Right hindlimb (tissue), 1 donor: ENCODE data around the gene AP2B1.
"Not testable (repeated sequence)": the region's sequence is repeated elsewhere in the genome, so short reads cannot be mapped to it uniquely, and the experiment has no call there.

Source experiments
- DNase-seq: peaks from one replicate; pipeline ENCODE4 v3.0.0-alpha.2; 2018

Gene AP2B1

GRCh38 chr17:35587074-35587961 is at the start of gene AP2B1:
Gene AP2B1, plus strand, starts transcription at chr17:35587322. Its CDS starts 6,709 bp downstream, at chr17:35594031.
- peak; percentile 97 for DNase-seq

- no peak for DNase-seq
Observed at GRCh38 chr17:35537601-35538141, 49.5 kb upstream of the AP2B1 start, which contains the start of gene SLFN12L. Gene SLFN12L, minus strand, starts transcription at chr17:35537678. Its CDS starts 15,314 bp downstream, at chr17:35522364.

GRCh38 chr17:35539659-35540026 is 47.5 kb upstream of the AP2B1 start:
- DNase-seq = no peak

DNA sequence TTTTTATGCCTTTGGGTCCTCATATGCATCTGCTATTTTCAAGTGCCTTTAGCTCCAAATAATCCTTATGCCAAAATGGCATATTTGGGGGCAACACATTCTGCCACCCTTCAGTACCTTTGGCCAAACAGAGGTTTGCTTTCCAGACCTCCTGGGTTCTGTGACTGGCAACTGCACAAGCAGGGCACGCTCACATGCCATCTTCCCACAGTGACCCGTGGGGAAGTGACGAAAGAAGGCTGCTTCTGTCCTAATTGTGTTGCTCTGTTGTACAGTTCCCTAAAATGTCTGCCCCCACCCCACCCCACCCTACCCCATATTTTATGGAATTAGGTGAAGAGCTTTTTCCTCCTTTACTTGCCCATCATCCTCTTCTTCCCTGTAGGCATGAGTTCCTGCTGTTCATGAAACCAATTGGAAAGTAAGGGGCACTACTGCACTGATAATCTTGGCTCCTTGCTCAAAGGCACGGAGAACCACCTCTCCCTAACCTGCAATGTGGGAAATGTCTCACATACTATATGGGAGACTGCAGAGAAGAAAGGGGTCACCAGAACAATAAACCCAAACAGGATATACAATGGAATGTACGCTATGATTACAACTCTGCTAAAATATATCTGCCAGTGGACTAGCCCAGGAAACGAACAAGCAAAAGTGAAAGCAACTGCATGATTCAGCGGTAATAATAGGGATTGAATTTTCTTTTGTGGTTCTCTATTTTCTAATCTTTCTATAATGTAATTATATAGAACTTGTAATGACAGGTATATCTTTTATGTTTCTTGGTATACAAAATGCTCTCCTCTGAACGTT is 46.3 kb upstream of the AP2B1 start:
- DNase-seq = no peak

DNA sequence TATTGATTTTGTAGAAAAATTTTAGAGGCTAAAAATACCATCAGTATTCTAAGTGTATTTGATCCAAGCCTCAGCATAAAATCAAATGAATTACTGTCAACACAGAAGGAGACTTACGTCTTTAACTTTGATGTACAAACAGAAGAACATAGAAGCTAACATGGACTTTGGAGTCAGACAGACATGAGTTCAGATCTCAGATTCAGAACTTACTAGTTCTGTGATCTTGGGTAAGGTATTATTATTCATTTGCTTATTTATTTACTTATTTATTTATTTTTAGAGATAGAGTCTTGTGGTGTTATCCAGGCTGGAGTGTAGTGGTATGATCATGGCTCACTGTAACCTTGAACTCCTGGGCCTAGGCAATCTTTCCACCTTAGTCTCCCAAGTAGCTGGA is 45.7 kb upstream of the AP2B1 start:
- no peak for DNase-seq

GRCh38 chr17:35542990-35543389 is 44.1 kb upstream of the AP2B1 start:
- no peak for DNase-seq

GRCh38 chr17:35543856-35544255 is 43.3 kb upstream of the AP2B1 start:
- DNase-seq = no peak

- no peak for DNase-seq
Observed at GRCh38 chr17:35545150-35545549, 42.0 kb upstream of the AP2B1 start.

DNA sequence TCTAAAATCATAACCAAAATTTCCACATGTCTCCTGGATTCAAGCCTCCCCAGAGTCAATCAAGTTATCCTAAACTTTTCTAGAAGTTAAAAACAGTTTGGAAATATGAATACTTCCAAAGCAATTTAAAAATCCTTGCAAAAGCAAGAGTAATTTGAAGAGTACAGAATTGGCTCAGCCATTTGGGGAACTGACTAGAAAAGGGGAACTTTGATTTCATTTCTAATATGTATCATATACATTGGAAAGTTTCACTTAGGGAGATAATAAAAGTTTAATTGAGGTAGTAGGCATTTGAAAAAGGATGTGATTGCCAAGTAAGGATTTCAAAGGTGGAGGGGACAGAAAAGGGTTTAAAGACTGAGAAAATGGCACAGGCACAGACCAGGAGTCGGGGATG is 40.6 kb upstream of the AP2B1 start:
- DNase-seq = no peak

- no peak for DNase-seq
Observed at GRCh38 chr17:35548208-35548810, 38.8 kb upstream of the AP2B1 start.

DNA sequence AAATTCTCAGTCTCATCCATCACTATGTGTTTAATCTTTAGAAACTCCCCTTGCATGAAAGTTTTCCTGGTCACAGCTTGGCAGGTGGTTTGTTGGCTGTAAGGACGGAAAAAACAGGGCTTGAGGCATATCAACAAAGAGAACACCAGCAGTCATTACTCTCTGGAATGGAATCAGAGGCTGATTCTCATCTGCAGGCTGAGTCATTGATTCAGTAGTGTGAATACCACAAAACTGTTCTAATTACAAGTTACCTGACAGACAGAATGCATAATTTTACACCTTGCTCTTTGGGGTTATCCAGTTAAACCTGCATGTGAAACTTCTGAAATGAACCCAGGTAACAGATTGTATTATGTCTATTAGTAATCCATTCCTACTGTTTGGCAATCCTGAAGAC is 38.1 kb upstream of the AP2B1 start:
- no peak for DNase-seq

DNA sequence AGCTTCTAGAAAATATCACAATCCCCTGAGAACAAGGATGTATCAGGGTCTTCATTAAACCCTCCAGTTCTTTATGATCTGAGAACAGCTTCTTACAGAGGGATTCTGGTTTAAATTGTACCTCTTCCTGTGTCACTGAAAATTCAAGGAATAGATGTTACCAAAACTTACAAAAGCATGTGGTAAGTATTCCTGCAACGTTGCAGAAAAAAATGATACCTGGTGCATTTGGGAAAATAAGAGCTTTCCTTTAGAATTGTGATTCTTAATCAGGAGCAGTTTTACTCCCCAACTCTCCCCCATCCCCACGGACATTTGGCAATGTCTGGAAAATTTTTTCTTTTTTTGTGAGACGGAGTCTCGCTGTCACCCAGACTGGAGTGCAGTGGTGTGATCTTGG is 33.8 kb upstream of the AP2B1 start:
- DNase-seq = no peak

DNA sequence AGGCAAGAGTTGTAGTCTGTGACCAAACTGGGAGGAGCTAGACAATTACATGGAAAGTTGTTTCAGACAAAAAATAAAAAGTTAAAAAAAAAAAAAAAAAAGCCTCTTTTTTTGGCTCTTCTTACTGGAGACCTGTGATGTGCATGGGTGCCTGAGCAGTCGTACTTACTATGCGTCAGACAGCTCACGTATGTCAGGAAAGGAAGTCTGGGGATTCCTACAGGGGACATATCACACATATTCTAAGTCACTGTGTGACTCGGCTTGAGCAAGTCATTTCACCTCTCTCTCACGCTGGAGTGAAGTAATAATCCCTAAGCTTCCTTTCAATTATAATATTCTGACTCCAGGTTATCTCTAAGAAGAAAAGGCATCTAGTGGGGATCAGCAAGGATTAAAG is 32.5 kb upstream of the AP2B1 start:
- DNase-seq = no peak

GRCh38 chr17:35555691-35556090 is 31.4 kb upstream of the AP2B1 start:
- no peak for DNase-seq

DNA sequence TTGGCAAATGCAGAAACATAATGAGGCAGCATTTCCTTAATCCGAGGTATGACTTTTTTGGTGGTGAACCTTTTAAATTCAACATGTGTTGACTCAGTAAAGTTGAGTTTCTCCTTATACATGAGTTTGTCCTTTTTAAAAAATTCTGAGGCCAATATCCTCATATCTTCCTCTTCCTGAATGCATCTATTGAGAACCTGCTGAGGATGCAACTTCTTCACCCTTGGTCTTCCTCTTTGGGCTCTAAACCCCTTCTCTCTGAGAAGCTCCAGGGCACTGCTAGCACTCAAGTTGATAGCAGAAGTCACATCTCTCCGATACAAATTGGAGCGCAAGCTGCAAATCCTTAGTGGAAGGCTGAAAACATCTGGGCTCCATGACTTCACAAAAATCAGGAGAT is 29.8 kb upstream of the AP2B1 start:
- DNase-seq = no peak

DNA sequence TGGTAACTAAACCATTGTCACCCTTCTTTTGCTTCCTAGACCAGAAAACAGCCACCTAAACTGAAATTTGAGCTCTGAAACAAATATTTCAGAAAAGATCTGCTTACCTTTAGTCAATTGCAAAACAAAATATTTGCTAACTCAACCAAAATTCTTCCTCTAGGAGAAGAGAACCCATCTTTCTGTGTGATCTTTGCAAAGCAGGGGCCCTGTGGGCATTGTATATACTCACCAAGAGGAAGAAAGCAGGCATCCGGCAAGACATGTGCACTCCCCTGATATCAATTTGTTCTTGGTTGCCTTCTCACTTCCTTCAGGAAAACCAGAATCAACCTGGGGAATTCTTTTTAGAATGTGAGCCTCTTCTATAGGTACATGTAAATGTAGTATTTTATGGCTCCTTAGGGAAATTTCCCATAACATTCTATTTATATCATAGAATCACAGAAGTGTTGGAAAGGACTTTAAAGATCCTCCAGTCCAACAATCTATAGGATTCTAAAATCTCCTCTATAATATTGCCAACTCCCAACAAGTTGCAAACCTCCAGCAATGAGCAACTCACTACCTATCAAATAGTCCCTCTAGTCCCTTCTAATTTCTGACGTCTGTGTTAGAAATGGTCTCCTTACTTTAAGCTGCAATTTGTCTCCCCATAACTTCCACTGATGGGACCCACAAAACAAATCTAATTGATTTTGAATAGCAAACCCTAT is 27.5 kb upstream of the AP2B1 start:
- DNase-seq = no peak

- no peak for DNase-seq
Observed at GRCh38 chr17:35560703-35561102, 26.4 kb upstream of the AP2B1 start, which contains the start of gene SLFN14. Gene SLFN14, minus strand, starts transcription at chr17:35560819. Its CDS starts 2,757 bp downstream, at chr17:35558062.

DNA sequence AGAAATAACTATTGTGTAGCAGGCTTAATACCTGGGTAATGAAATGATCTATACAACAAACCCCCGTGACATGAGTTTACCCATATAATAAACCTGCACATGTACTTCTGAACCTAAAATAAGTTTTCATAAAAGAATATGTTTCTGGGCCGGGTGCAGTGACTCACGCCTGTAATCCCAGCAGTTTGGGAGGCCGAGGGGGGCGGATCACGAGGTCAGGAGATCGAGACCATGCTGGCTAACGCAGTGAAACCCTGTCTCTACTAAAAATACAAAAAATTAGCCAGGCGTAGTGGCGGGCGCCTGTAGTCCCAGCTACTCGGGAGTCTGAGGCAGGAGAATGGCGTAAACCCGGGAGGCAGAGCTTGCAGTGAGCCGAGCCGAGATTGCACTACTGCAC is 23.9 kb upstream of the AP2B1 start:
- not testable (repeated sequence) for DNase-seq

DNA sequence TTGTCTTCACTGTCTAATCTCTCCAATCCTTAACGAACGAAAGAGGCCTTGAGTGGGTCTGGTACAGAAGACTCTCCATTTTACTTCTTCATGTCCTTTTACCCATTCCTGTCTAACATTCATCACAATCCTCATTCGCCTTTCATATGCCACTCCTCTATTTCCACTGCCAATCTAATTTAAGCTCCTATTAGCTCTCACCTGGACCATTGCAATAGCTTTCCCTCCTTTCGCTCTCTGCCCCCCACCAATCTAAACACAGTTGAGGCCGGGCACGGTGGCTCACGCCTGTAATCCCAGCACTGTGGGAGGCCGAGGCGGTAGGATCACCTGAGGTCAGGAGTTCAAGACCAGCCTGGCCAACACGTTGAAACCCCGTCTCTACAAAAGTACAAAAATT is 20.2 kb upstream of the AP2B1 start:
- no peak for DNase-seq

DNA sequence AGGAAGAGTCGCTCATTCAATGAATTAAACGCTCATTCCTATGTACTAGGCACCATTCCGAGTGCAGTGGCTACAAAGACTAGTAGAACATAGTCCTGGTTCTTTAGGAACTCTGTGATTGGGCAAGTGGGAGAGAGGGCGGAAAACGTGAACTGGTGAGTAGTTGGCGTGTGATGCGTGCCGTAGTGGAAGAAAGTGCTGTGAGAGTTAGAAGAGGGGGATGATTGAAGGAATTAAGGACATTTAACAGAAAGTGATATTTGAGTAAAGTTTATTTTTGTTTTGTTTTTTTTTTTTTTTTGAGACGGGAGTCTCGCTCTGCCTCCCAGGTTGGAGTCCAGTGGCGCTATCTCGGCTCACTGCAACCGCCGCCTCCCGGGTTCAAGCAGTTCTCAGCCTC is 18.6 kb upstream of the AP2B1 start:
- DNase-seq = no peak

DNA sequence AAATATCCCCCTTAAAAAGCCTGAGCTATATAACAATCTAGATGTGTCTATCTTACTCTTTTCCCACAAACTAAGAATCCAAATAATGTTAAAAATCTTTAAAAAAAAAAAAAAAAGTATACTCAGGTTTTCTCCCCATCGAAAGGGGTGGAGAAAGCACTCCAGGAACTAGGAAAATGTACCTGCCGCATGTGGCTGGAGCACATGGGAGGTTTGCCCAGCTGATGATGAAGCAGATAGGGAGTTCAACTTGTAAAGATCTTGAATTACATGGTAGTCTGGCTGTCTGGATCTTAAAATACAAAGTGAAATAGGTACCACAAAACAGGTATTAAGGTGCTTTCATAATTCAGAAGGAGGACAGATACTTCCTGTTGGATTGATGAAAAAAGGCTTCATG is 17.7 kb upstream of the AP2B1 start:
- no peak for DNase-seq

GRCh38 chr17:35575759-35576158 is 11.4 kb upstream of the AP2B1 start:
- DNase-seq = no peak

DNA sequence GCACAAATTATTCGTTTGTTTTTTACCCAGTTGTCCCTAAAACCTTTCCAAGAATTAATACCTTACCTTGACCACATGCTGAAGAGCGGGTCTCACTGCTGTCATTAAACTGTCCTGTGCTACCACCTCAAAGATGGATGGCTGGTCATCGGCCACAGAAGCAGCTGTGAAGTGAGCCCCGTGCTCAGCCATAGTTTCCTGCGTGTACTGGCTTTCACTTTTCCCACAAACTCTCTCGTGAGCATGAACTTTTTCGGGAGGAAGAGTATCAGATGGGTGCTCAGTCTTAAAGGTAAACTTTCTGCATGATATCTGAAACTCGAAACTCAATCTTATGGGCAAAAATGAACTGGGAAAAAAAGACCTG is 9.3 kb upstream of the AP2B1 start:
- DNase-seq = no peak
